Mesenteric fat pad (tissue), 1 donor: ENCODE data around the gene CSNK1G1. TPM values are rescaled to one million over a fixed set of nuclear protein-coding genes. Genes with fewer than 3 reads are reported as not detected.
"Not testable (repeated sequence)": the region's sequence is repeated elsewhere in the genome, so short reads cannot be mapped to it uniquely, and the experiment has no call there.

Source experiments
- DNase-seq: peaks from one replicate; pipeline ENCODE4 v3.0.0-alpha.2; 2020; ENCODE audit warnings: low spot score
- long read RNA-seq: library from polyadenylated mRNA; unstranded; transcript quantifications from one replicate; pipeline ENCODE4 v2.0.0, GENCODE V29; 2020
- total RNA-seq: library from RNA; stranded (reverse); fragmentation: NEBNext Ultra II Directional; extraction: Animal tissue kit (Norgen Biotek cat#: 25700); gene quantifications from one replicate; pipeline ENCODE4 v1.2.1, GENCODE V29; 2021
- donor health status: DM: yes; HTN: yes; CAD: no.

CSNK1G1 gene
- total RNA-seq = 19.8 TPM
- long read RNA-seq, full-length matches to known transcripts = 18 of 30 reads
- long read RNA-seq, partial matches to known transcripts = 6 of 30 reads
- long read RNA-seq, other reads (novel, unspliced or antisense) = 6 of 30 reads

DNA sequence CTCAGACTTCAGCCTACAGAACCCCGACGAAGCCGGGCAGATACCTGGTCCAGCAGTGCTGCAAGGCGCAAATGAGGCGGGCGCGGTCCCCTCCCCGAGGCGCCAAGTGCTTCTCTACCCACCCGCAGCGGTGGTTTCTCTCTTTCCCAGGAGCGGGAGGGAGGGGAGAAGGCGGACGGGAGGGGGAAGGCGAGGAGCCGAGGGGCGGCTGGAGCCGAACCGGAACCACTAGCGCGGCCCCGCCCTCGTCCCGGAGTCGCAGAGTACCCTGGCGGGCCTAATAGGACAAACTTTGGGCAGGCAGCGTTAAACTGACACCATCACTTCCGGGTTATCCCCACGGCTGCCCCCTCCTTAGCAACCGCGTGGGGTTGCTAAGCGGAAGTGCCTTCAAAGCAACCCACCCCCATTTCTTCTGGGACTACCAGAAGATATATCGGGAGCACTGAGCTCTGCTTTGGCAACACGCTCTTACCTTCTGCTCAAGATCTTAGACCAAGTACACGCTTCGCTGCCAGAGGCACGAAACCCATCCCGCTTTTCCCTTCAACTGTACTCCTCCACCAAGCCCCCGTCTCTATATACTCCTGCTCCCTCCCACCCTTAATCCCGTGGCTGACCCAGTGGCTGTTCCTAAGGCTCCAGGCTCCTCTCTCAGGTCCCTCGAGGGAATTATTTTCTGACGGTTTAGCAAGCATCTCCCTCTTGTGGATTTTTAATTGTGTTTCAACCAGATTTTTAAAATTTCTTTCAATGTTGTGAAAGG, at the start of gene CSNK1G1:
TSS of gene CSNK1G1 (minus strand) at position 230 of the 766 bp plus-strand sequence. CDS start 55,674 bp downstream, outside the sequence.
- DNase-seq = peak; percentile 97

- no peak for DNase-seq
Observed at GRCh38 chr15:64400583-64400982, 44.6 kb upstream of the CSNK1G1 start.

DNA sequence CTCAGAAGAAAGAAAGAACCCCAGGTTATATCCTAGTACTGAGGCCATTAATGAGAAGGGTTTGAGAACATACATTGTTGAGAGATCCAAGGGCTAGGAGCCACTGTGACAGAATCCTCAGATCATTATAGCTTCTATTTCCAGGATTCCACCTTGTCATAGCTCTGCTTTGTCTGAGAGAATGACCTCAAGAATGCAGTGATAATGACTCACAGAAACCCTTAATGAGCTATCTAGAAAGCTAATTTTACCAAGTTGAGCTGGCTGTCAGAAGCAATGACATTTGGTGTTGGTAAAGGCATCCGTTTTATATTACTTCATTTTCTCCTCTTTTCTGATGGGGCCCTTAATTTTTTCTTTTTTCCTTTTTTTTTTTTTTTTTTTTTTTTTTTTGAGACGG, 42.6 kb upstream of the CSNK1G1 start:
- no peak for DNase-seq

- no peak for DNase-seq
Observed at GRCh38 chr15:64396789-64397188, 40.8 kb upstream of the CSNK1G1 start.

- DNase-seq = not testable (repeated sequence)
Observed at GRCh38 chr15:64392471-64392870, 36.5 kb upstream of the CSNK1G1 start.

DNA sequence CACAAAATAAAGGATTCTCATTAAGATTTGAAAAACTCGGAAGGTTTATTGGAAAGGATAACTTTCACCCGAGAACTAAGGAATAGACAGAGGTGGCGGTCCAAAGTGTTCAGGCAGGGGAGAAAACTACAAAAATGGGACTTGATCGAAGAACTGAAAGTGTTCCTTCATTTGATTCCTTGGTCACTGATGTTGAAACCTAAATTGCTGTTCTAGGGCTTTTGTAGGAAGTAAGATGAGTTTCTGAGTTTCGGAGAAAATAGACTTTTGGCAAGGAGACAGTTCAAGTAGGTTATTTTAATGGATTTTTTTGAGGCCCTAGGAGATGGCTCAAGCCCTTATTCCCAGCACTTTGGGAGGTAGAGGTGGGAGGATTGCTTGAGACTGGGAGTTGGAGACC, 33.1 kb upstream of the CSNK1G1 start:
- DNase-seq = no peak

DNA sequence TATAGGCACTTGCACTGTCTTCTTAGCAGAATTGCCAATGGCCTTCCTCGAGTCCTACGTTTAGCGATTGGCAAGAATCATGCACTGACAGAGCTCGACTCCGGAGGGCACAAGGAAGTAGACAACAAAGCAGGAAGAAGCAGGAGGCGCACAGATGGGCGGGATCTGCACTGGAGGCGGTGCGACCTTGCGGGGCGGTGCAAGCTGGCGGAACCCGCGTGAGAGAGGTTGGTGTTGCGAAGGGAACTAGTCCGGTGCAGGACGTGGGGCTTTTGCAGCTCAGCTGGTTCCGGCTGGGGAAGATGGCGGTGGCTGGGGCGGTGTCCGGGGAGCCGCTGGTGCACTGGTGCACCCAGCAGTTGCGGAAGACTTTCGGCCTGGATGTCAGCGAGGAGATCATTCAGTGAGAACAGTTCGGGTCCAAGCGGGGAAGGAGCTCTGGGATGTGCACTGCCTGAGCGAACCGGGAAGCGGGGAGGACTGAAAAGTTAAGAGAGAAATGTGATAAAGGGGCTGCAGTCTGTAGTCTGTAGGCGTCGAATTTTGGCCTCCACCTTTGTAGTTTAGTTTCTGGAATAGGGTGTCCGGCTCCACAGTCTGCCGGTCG, 31.7 kb upstream of the CSNK1G1 start, which contains the start of gene TRIP4:
TSS of gene TRIP4 (plus strand) at position 275 of the 607 bp plus-strand sequence. CDS start at position 303, 28 bp downstream.
- peak; percentile 99 for DNase-seq

DNA sequence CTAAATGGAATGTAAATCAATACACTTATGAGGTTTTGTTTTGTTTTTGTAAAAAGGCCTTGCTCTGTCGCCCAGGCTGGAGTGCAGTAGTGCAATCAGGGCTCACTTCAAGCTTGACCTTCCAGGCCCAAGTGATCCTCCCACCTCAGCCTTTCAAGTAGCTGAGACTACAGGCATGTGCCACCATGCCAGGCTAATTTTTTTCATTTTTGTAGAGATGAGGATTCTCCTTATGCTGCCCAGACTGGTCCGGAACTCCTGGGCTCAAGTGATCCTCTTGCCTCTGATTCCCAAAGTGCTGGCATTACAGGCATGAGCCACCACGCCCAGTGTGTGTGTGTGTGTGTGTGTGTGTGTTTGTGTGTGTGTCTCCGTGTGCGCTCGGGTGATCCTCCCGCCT, 30.3 kb upstream of the CSNK1G1 start:
- no peak for DNase-seq

GRCh38 chr15:64383760-64384159, 27.8 kb upstream of the CSNK1G1 start:
- DNase-seq = no peak

GRCh38 chr15:64381000-64381751, 25.2 kb upstream of the CSNK1G1 start, which contains the start of gene PCLAF:
TSS of gene PCLAF (minus strand) at chr15:64381441. CDS start at chr15:64381371, 70 bp downstream.
- peak; percentile 96 for DNase-seq

- not testable (repeated sequence) for DNase-seq
Observed at GRCh38 chr15:64380130-64380870, 24.3 kb upstream of the CSNK1G1 start.

DNA sequence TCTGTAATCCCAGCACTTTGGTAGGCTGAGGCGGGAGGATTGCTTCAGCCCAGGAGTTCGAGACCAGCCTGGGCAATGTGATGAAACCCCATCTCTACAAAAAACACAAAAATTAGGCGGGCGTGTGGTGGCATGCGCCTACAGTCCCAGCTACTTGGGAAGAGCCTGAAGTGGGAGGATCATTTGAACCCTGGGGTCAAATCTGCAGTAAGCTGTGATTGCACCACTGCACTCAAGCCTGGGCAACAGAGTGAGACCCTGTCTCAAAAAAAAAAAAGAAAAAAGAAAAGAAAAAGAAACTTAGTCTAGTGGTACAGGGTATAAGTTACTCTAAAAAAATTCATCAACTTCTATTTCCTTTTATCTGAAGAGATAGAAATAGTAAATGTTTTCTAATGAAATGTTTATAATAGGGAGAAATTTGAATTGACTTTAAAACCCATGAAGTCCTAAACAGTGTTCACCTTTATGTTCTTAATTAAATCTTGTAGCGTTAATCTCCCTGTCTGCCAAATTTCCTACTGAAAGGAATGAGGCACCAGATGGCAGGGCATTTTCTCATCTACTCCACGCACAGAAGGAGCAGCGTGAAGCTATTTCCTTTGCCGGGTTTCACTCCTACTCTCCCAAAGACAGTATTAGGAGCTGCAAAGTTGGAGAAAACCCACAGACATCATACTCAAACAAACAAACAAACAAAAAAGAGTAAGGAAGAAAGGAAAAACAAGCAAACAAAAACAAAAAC, 23.4 kb upstream of the CSNK1G1 start:
- no peak for DNase-seq

DNA sequence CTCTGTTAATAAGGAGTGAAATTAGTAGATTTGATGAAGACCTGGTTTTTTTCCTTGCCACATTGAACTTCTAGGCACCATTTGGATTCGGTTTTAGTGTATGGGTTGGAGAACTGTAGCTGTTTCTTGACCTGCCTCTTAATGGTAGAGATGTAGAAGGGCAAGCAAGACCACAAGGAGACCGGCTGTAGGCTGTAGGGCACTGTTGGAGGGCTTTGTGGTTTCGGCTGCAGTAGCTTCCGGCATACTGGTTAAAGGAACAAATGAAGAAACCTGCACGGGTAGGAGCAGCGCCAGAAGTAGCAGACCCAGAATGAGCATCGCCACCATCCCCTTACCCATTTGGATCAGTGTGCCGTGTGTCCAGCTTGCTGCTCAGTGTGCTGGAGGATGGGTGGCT, 17.4 kb upstream of the CSNK1G1 start:
- no peak for DNase-seq

GRCh38 chr15:64371383-64371782, 15.4 kb upstream of the CSNK1G1 start:
- DNase-seq = not testable (repeated sequence)

- no peak for DNase-seq
Observed at GRCh38 chr15:64369078-64369607, 13.2 kb upstream of the CSNK1G1 start.

- DNase-seq = no peak
Observed at GRCh38 chr15:64361259-64361658, 5.3 kb upstream of the CSNK1G1 start.

DNA sequence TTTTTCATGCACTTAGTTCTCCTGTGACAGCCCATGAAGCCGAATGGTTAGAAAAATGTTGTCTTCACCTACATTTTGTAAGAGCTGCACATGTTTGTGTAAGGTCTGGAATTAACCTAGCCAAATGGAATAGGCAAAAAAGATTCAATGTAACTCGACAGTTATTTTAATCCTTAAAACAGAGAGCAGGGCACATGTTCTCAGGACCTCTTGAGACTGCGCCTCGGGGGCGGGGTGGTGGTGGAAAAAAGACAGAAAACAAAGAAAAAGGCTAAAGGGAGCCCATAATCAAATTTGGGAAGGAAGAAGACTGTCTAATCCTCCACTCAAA, 702 bp upstream of the CSNK1G1 start:
- DNase-seq = no peak

- DNase-seq = no peak
Observed at GRCh38 chr15:64355348-64355943, 527 bp downstream of the CSNK1G1 start.

GRCh38 chr15:64354688-64355344, 1.2 kb downstream of the CSNK1G1 start:
- no peak for DNase-seq
